GM12878 (cell line): ENCODE results near the gene ARF3.

Source experiments
- POLR2A ChIP-seq: IDR thresholded peaks from 2 replicates; pipeline ENCODE4 v1.6.1; 2011; ENCODE audit warnings: low read depth, mild to moderate bottlenecking, low read length
- RAD21 ChIP-seq: IDR thresholded peaks from 2 replicates; pipeline ENCODE4 v1.6.1; 2011; ENCODE audit warnings: mild to moderate bottlenecking, low read depth, low read length, moderate library complexity; ENCODE audit not compliant: insufficient read depth

DNA sequence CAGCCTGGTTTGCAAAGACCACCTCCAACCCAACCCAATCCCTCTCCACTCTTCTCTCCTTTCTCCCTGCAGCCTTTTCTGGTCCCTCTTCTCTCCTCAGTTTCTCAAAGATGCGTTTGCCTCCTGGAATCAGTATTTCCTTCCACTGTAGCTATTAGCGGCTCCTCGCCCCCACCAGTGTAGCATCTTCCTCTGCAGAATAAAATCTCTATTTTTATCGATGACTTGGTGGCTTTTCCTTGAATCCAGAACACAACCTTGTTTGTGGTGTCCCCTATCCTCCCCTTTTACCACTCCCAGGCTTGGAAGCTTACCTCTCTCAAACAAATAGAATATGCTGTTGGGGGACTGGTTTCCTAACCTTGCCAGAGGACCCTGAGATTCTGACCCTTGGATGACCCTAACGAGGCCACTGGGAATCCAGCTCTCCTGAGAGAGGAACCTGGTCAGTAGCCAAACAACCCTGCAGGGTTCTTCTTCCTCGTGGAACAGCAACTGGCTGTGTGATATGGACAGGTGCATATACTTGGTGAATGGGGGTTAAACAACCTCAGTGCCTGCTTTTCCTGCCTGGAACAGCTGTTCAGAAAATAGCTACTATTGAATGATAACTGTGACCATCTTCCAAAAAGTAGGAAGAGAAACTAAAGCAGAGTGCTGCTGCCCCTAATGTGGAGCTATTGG, 25.3 kb upstream of the ARF3 start:
- TF ChIP-seq RAD21 (no peak), POLR2A (no peak)
